Ishikawa (cell line): ENCODE results near the gene TENT5C.

Source experiments
- CEBPB ChIP-seq: IDR thresholded peaks from 2 replicates; pipeline ENCODE4 v1.6.1; 2012
- CREB1 ChIP-seq: IDR thresholded peaks from 2 replicates; pipeline ENCODE4 v1.6.1; 2012; ENCODE audit warnings: low read depth
- EGR1 ChIP-seq: IDR thresholded peaks from 2 replicates; pipeline ENCODE4 v1.6.1; 2012
- EP300 ChIP-seq: IDR thresholded peaks from 2 replicates; pipeline ENCODE4 v1.6.1; 2012; ENCODE audit warnings: borderline replicate concordance
- FOXM1 ChIP-seq: IDR thresholded peaks from 2 replicates; pipeline ENCODE4 v1.6.1; 2012; ENCODE audit warnings: low read depth, borderline replicate concordance
- MAX ChIP-seq: IDR thresholded peaks from 2 replicates; pipeline ENCODE4 v1.6.1; 2012
- NFIC ChIP-seq: IDR thresholded peaks from 2 replicates; pipeline ENCODE4 v1.6.1; 2012
- RAD21 ChIP-seq: IDR thresholded peaks from 2 replicates; pipeline ENCODE4 v1.6.1; 2012; ENCODE audit warnings: low read depth
- REST ChIP-seq: IDR thresholded peaks from 2 replicates; pipeline ENCODE4 v1.6.1; 2012; ENCODE audit warnings: low read depth, mild to moderate bottlenecking
- TCF12 ChIP-seq: IDR thresholded peaks from 2 replicates; pipeline ENCODE4 v1.6.1; 2012; ENCODE audit warnings: low read depth
- USF1 ChIP-seq: IDR thresholded peaks from 2 replicates; pipeline ENCODE4 v1.6.1; 2012
- ZBTB7A ChIP-seq: IDR thresholded peaks from 2 replicates; pipeline ENCODE4 v1.6.1; 2012; ENCODE audit warnings: low read depth

- no peak for TF ChIP-seq USF1
- TF ChIP-seq FOXM1 = no peak
- TF ChIP-seq RAD21 = no peak
- TF ChIP-seq ZBTB7A = no peak
- no peak for TF ChIP-seq CREB1
- no peak for TF ChIP-seq EP300
- no peak for TF ChIP-seq CEBPB
- no peak for TF ChIP-seq NFIC
- TF ChIP-seq EGR1 = no peak
- no peak for TF ChIP-seq MAX
- TF ChIP-seq REST = no peak
- TF ChIP-seq TCF12 = no peak
These were observed 33.9 kb downstream of the TENT5C start for GRCh38 chr1:117639741-117640140.
